ENCODE measurements around the gene SRPRB.

The SRPRB gene

DNA sequence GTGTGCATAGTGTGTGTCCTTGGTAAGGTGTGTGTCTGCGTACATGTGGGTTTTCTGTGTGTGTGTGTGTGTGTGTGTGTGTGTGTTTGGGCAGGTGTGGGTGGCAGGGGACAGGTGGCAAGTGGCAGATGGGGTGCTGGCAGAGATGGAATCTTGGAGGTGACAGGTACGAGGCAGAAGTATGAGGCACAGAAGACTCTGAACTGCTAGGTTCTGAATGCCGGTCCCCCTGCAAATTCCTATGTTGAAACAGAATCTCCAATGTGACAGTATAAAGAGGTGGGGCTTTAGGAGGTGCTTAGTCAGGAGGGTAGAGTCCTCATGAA is 29.8 kb downstream of the SRPRB start:
- Histone ChIP-seq H3K27ac (ENCODE audit: low read depth, low read length) (no peak overlapping the region), H3K18ac (ENCODE audit: low read length) (no peak overlapping the region), H3K4me2 (ENCODE audit: low read length) (no peak overlapping the region), H3K4me1 (ENCODE audit: control insufficient read depth in 1 of 2, insufficient read depth in 2 of 2, low read length in 2 of 2) (no peaks in the 10 kb centered on the region), H3K9ac (ENCODE audit: low read length) (no peak overlapping the region), H2BK5ac (ENCODE audit: low read depth, low read length, poor library complexity) (no peak overlapping the region), H3K4me3 (ENCODE audit: low read depth, low read length) (no peak overlapping the region), H4K8ac (ENCODE audit: low read depth, low read length) (no peak overlapping the region), H3K79me2 (ENCODE audit: control insufficient read depth, insufficient read depth, low read length, poor library complexity) (no peaks in the 10 kb centered on the region), H3K27me3 (ENCODE audit: insufficient read depth, low read length) (no peaks in the 10 kb centered on the region), H4K91ac (ENCODE audit: low read depth, low read length) (no peak overlapping the region), H2AFZ (ENCODE audit: insufficient read depth, low read length, poor library complexity) (no peak overlapping the region), H3K23ac (ENCODE audit: low read length) (peak overlapping the region; percentile 44), H3K9me3 (ENCODE audit: insufficient read depth, low read depth, low read length) (peaks cover 6% of the 10 kb centered on the region), H2BK12ac (ENCODE audit: low read length) (no peak overlapping the region), H2BK120ac (ENCODE audit: insufficient read depth, low read length, poor library complexity) (no peak overlapping the region), H3K79me1 (ENCODE audit: low read length) (no peaks in the 10 kb centered on the region), H2AK5ac (ENCODE audit: low read length) (no peak overlapping the region), H3K4ac (ENCODE audit: low read depth, low read length) (no peak overlapping the region), H3K14ac (ENCODE audit: low read length) (no peak overlapping the region), H4K12ac (ENCODE audit: low read depth, low read length) (no peak overlapping the region), H3K36me3 (ENCODE audit: control insufficient read depth in 1 of 2, insufficient read depth in 2 of 2, low read length in 2 of 2) (no peaks in the 10 kb centered on the region)
- DNase-seq = no peak
- WGBS (ENCODE audit: extremely low coverage, insufficient coverage, insufficient read length) = no CpG with 5 or more reads among the region's 3 CpGs

DNA sequence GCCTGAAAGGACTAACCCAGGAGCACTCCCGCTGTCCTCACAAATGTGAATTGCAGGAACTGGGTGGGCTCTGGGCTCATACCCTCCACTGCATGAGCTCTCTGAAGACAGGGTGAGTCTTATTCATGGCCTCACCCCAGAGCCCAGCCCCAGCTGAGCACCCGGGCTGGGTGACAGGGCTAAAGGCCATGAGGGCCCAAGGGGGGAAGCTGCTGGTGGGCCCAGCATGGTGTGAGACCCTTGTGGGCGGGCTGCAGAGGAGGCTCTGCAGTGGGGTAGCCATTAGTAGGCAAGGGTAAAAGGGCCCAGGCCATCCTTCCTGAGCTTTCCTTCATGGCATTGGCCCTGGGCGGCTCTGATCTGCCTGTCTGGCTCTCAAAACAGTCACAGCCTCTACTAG is 30.3 kb downstream of the SRPRB start:
- H4K91ac ChIP-seq (ENCODE audit: low read depth, low read length) = no peak overlapping the region
- no peak overlapping the region for H2AK5ac ChIP-seq (ENCODE audit: low read length)
- no CpG with 5 or more reads among the region's 4 CpGs for WGBS (ENCODE audit: extremely low coverage, insufficient coverage, insufficient read length)
- no peak overlapping the region for H3K4ac ChIP-seq (ENCODE audit: low read depth, low read length)
- no peaks in the 10 kb centered on the region for H3K36me3 ChIP-seq (ENCODE audit: control insufficient read depth in 1 of 2, insufficient read depth in 2 of 2, low read length in 2 of 2)
- H2BK5ac ChIP-seq (ENCODE audit: low read depth, low read length, poor library complexity) = no peak overlapping the region
- no peak overlapping the region for H3K4me3 ChIP-seq (ENCODE audit: low read depth, low read length)
- H3K4me2 ChIP-seq (ENCODE audit: low read length) = no peak overlapping the region
- H3K9me3 ChIP-seq (ENCODE audit: insufficient read depth, low read depth, low read length) = peaks cover 6% of the 10 kb centered on the region
- H2BK120ac ChIP-seq (ENCODE audit: insufficient read depth, low read length, poor library complexity) = no peak overlapping the region
- H3K79me1 ChIP-seq (ENCODE audit: low read length) = no peaks in the 10 kb centered on the region
- H2AFZ ChIP-seq (ENCODE audit: insufficient read depth, low read length, poor library complexity) = no peak overlapping the region
- H3K14ac ChIP-seq (ENCODE audit: low read length) = no peak overlapping the region
- no peak overlapping the region for H4K8ac ChIP-seq (ENCODE audit: low read depth, low read length)
- H3K23ac ChIP-seq (ENCODE audit: low read length) = no peak overlapping the region
- H3K4me1 ChIP-seq (ENCODE audit: control insufficient read depth in 1 of 2, insufficient read depth in 2 of 2, low read length in 2 of 2) = no peaks in the 10 kb centered on the region
- no peaks in the 10 kb centered on the region for H3K79me2 ChIP-seq (ENCODE audit: control insufficient read depth, insufficient read depth, low read length, poor library complexity)
- DNase-seq = no peak
- no peaks in the 10 kb centered on the region for H3K27me3 ChIP-seq (ENCODE audit: insufficient read depth, low read length)
- no peak overlapping the region for H3K9ac ChIP-seq (ENCODE audit: low read length)
- H2BK12ac ChIP-seq (ENCODE audit: low read length) = no peak overlapping the region
- H3K18ac ChIP-seq (ENCODE audit: low read length) = no peak overlapping the region
- no peak overlapping the region for H4K12ac ChIP-seq (ENCODE audit: low read depth, low read length)
- H3K27ac ChIP-seq (ENCODE audit: low read depth, low read length) = no peak overlapping the region

DNA sequence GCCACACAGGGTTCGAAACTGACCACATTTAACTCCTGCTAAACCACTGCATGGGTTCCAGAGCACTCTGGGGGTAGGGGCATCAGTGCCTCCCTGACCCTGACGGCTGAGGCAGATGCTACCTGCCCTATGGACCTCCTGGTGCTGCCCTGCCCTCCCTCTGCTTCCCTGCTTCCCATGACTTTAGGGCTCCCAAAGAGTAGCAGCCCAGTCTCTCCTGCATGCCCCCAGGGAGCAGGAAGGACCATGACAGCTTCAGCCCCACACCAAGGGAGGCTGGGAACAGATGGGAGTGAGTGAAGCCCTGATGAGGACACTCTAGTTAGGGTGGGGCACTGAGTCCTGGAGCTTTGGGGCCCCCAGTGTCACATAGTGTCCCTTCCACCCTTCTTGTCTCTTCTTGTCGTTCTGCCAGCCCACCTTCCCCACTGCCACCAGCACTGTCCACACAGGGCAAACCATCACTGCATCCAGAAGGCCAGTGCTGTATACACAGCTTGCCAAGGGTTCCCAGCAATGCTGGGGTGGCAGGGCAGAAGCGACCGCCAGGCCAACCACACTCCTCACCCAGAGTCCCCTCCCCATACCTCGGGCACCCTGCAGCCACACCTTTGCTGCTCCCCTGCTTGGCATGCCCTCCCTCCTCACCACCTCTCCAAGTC is 31.0 kb downstream of the SRPRB start:
- DNase-seq = no peak
- H3K27ac ChIP-seq (ENCODE audit: low read depth, low read length) = no peak overlapping the region
- no peaks in the 10 kb centered on the region for H3K4me1 ChIP-seq (ENCODE audit: control insufficient read depth in 1 of 2, insufficient read depth in 2 of 2, low read length in 2 of 2)
- no peaks in the 10 kb centered on the region for H3K79me1 ChIP-seq (ENCODE audit: low read length)
- no peak overlapping the region for H4K91ac ChIP-seq (ENCODE audit: low read depth, low read length)
- no CpG with 5 or more reads among the region's 6 CpGs for WGBS (ENCODE audit: extremely low coverage, insufficient coverage, insufficient read length)
- no peak overlapping the region for H3K23ac ChIP-seq (ENCODE audit: low read length)
- H3K4me3 ChIP-seq (ENCODE audit: low read depth, low read length) = no peak overlapping the region
- H3K4me2 ChIP-seq (ENCODE audit: low read length) = no peak overlapping the region
- H3K18ac ChIP-seq (ENCODE audit: low read length) = no peak overlapping the region
- no peak overlapping the region for H3K4ac ChIP-seq (ENCODE audit: low read depth, low read length)
- no peak overlapping the region for H2BK12ac ChIP-seq (ENCODE audit: low read length)
- H2AK5ac ChIP-seq (ENCODE audit: low read length) = no peak overlapping the region
- H4K12ac ChIP-seq (ENCODE audit: low read depth, low read length) = no peak overlapping the region
- no peaks in the 10 kb centered on the region for H3K79me2 ChIP-seq (ENCODE audit: control insufficient read depth, insufficient read depth, low read length, poor library complexity)
- H2BK5ac ChIP-seq (ENCODE audit: low read depth, low read length, poor library complexity) = no peak overlapping the region
- peaks cover 6% of the 10 kb centered on the region for H3K9me3 ChIP-seq (ENCODE audit: insufficient read depth, low read depth, low read length)
- no peak overlapping the region for H2AFZ ChIP-seq (ENCODE audit: insufficient read depth, low read length, poor library complexity)
- H3K14ac ChIP-seq (ENCODE audit: low read length) = no peak overlapping the region
- H3K27me3 ChIP-seq (ENCODE audit: insufficient read depth, low read length) = no peaks in the 10 kb centered on the region
- H4K8ac ChIP-seq (ENCODE audit: low read depth, low read length) = no peak overlapping the region
- H3K9ac ChIP-seq (ENCODE audit: low read length) = no peak overlapping the region
- H3K36me3 ChIP-seq (ENCODE audit: control insufficient read depth in 1 of 2, insufficient read depth in 2 of 2, low read length in 2 of 2) = no peaks in the 10 kb centered on the region
- H2BK120ac ChIP-seq (ENCODE audit: insufficient read depth, low read length, poor library complexity) = no peak overlapping the region

DNA sequence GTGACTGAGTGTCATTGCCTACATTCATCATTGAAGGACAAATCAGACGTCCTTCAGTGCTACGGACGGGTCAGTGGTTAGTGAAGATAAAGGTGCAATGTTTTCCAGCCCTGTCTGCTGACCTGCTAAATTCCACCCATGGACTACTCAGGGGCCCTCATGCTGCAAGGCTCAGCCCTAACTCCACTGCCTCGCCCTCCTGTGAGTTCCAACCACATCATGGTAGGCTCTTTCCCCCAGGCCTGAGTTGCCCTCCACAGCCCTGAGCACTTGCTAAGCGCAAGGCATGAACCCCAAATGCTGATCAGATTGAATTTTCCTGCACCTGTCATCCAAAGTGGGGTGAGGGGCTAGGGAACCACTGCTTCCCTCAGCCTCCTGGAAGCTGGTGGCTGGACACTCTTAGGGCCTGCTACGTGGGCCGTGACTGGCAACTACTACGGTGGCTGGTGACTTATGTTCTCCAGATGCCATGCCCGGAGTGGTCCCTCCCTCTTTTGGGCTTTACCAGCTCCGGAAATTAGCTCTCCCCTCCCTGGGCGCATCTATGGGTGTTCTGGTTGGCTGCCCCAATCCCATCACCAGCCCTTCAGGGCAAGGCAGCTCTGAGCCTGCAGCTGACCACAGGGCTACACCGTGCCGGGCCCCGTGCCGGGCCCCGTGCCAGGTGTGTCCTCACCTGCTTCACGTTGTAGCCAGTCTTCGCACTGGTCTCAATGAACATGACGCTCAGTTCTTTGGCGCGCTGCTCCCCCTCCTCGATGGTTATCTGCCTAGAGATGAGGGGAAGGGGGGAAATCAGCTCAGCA is 32.1 kb downstream of the SRPRB start:
- H3K36me3 ChIP-seq (ENCODE audit: control insufficient read depth in 1 of 2, insufficient read depth in 2 of 2, low read length in 2 of 2) = no peaks in the 10 kb centered on the region

More for the DNA sequence above, 32.1 kb downstream of the SRPRB start:
- Histone ChIP-seq H2AK5ac (ENCODE audit: low read length) (no peak overlapping the region), H3K4ac (ENCODE audit: low read depth, low read length) (no peak overlapping the region), H3K9ac (ENCODE audit: low read length) (no peak overlapping the region), H2BK12ac (ENCODE audit: low read length) (no peak overlapping the region), H4K8ac (ENCODE audit: low read depth, low read length) (no peak overlapping the region), H3K18ac (ENCODE audit: low read length) (no peak overlapping the region), H3K4me2 (ENCODE audit: low read length) (no peak overlapping the region), H3K14ac (ENCODE audit: low read length) (no peak overlapping the region), H3K27ac (ENCODE audit: low read depth, low read length) (no peak overlapping the region), H4K91ac (ENCODE audit: low read depth, low read length) (no peak overlapping the region), H2BK5ac (ENCODE audit: low read depth, low read length, poor library complexity) (no peak overlapping the region), H4K12ac (ENCODE audit: low read depth, low read length) (no peak overlapping the region), H3K79me2 (ENCODE audit: control insufficient read depth, insufficient read depth, low read length, poor library complexity) (no peaks in the 10 kb centered on the region), H3K4me3 (ENCODE audit: low read depth, low read length) (no peak overlapping the region), H3K27me3 (ENCODE audit: insufficient read depth, low read length) (no peaks in the 10 kb centered on the region), H3K23ac (ENCODE audit: low read length) (peak overlapping the region; percentile 40), H2BK120ac (ENCODE audit: insufficient read depth, low read length, poor library complexity) (no peak overlapping the region), H3K79me1 (ENCODE audit: low read length) (no peaks in the 10 kb centered on the region), H3K9me3 (ENCODE audit: insufficient read depth, low read depth, low read length) (peaks cover 6% of the 10 kb centered on the region), H2AFZ (ENCODE audit: insufficient read depth, low read length, poor library complexity) (no peak overlapping the region), H3K4me1 (ENCODE audit: control insufficient read depth in 1 of 2, insufficient read depth in 2 of 2, low read length in 2 of 2) (no peaks in the 10 kb centered on the region)
- no CpG with 5 or more reads among the region's 22 CpGs for WGBS (ENCODE audit: extremely low coverage, insufficient coverage, insufficient read length)
- no peak for DNase-seq
